ENCODE data around the gene SYPL1.
"Not testable (repeated sequence)": the region's sequence is repeated elsewhere in the genome, so short reads cannot be mapped to it uniquely, and the experiment has no call there.

The SYPL1 gene

DNA sequence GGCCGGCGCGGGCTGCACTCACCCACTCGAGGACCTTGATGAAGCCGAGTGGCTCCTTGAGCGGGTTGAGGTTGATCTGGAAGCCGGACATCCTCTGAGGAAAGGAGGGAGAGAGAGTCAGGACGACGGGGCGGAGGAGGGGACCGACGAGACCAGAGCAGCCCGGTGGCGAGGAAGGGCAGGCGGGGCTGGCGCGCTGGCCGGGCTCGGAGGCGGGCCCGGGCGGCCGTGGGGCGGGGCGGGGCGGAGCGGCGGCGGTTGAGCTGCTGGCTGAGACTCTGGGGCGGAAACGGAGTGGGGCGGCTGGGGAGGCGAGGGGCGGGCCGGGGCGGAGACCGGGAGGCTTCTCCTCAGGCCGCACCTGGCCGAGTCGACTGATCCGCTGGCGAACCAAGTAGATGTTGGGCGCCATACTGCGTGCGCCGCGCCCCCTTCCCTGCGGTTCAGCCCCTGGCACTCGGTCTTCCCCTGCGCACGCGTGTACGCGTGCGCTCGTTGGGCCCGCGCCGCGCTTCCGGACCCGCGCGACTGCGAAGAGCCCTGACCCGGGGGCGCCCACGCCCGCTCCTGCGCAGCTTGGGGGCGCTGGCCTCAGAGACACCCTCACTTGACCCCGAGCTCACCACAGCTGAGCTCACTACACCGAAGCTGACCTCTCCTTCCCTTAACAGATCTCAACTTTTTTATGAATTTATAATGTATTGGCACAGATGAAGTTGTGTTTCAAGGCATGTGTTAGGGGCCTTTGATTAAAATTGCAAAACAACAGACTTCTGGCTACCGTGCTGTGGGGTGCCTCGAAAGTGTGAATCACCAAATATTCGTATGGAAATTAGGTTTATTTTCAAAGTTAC lies at the start of gene SYPL1:
Gene SYPL1, minus strand, starts transcription at position 195 of the 854 bp plus-strand sequence. Its CDS starts 104 bp downstream, at position 91.
- DNase-seq: peak; percentile 73

DNA sequence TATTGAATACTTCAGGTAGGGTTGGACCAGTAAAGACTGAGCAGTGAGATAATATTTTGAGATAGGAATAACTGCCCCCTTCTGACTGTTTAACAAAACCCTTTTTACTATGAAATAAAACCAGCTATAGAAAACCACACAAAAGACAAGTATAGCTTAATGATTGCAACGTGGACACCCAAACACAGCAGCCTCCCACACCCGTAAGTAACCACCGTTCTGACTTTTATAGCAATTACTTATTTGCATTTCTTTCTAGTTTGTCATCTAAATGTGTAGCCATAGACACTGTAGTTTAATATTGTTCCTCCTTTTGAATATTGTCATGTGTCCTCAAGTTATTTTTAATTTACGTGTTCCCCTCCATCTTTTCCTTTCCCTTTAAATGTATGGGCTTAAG lies 42.9 kb upstream of the SYPL1 start:
- DNase-seq: no peak

DNA sequence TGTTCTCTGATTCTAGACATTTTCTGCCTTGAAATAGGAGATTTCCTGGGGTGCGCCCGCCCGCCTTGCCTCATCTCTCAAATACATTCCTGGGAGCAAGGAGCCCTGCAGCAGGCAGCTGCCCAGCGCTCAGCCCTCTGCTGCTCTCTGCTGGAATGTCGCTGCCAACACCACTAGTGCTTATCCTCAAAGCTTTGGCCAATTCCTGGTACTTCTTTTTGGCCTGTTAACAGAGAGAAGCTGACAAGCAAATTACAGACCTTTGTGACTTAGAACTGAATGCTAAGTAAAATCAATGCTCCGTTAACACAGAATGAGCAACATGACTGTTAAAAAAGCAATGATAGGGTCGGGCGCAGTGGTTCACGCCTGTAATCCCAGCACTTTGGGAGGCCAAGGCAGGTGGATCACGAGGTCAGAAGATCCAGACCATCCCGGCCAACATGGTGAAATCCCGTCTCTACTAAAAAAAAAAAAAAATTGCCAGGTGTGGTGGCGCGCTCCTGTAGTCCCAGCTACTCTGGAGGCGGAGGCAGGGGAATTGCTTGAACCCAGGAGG lies 41.9 kb upstream of the SYPL1 start:
- peak; percentile 69 for DNase-seq

DNA sequence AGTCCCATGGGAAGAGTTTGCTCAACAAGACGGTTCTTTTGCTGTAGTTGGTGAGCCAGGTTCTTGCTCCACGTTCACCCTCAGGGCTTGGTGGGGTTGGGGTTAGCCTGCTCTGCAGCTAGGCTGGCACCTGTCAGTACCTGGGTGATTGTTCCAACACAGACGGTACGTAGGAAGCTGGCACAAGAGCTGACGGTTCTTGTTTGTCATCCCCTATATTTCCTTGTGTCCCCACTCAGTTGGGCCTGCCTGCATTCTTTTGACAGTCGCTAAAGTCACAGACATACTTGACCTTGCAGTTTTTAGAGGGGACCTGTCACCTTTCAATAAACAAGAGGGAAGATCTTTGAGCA lies 40.2 kb upstream of the SYPL1 start:
- no peak for DNase-seq

GRCh38 chr7:106151459-106152312 lies 39.6 kb upstream of the SYPL1 start:
- DNase-seq: no peak

DNA sequence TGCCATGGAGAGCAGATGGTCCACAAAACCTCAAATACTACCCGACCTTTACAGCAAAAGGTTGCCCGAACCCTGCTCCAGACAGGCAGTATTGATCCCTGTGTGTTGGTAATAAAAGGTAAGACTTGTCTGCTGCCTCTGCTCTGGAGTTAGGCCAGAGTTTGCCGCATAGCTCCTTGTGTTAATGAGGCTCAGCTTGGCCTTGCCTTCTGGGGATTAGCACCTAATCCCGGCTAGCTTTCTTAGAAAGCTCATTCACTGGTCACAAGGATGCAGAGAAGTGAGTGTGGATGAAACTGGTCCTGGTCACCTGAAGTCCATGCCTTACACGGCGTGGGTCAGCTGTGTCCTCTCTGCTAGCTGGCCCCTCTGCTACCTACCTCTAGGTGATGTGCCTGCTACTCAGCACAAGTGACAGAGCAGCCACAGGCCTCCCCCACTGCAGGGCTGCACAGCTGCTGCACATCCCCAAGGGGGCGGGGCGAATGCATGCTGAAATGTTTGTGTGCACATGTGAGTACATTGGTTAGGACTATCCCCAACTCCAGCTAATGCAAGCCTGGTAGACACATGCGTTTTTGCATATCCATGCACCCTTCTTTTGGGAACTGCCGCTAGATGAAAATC lies 31.7 kb upstream of the SYPL1 start:
- no peak for DNase-seq

- no peak for DNase-seq
These were observed 30.0 kb upstream of the SYPL1 start for GRCh38 chr7:106142136-106142535.

- DNase-seq: no peak
These were observed 28.5 kb upstream of the SYPL1 start for GRCh38 chr7:106140406-106141173.

GRCh38 chr7:106139265-106140251 lies 27.4 kb upstream of the SYPL1 start:
- DNase-seq: peak; percentile 32

DNA sequence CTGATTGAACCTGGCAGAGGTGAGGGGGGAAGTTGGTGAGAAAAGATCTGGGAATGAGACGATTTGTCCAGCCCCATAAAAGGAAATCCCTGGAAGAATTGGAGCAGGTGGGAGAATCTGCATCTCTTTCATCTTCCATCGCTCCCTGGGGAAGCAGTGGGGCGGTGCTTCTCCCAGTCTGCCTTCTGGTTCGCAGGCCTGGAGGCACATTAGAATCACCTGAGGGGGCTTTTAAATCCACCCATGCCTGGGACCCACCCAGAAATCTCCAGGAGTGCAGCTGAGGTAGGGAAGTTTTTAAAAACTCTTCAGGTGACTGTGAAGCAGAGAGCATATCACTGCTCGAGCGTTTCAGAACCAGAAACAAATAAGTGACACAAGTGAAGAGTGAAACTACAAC lies 26.7 kb upstream of the SYPL1 start:
- no peak for DNase-seq

DNA sequence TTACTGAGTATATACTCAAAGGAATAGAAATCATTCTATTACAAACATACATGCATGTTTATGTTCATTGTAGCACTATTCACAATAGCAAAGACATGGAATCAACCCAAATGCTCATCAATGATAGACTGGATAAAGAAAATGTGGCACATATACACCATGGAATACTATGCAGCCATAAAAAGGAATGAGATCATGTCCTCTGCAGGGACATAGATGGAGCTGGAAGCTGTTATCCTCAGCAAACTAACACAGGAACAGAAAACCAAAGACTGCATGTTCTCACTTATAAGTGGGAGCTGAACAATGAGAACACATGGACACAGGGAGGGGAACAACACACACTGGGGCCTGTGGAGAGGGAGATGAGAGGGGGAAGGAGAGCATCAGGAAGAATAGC lies 26.1 kb upstream of the SYPL1 start:
- not testable (repeated sequence) for DNase-seq

DNA sequence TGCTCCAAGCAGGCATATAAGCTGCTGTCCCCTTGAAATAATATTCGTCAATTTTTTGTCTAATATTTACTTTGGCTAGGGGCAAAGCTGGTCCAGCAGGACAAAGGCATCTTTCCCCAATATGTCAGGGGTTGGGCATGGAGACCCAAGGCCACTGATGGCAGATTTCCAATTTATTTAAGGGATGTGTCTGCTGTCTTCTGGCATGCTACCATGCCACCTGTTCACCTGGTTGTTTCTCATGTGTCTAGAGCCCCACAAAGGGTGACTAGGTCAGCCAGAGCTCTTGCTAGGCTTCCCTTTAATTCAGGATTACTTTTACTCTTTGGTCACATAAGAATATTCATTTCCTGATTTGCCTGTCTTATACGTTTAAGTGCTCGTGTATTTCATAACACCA lies 22.1 kb upstream of the SYPL1 start:
- DNase-seq: no peak

DNA sequence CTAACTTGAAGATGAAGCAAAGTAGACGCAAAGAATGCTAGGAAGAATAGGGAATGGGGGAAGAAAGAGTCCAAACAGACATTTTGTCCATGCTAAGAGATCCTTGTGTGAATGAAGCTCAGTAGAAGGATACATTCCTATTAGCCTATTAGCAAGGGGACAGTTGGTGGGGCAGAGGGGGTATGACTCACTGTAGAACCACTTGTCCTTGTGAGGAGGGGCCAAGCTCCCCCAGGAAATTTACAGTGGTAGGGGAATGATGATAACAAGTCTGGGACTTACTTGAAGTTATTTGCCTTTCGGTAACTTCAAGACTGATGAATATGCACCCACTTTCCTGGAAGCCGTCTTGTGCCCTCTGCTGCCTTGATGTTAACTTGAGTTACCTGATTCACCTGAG lies 17.2 kb upstream of the SYPL1 start:
- no peak for DNase-seq

GRCh38 chr7:106128836-106129235 lies 16.7 kb upstream of the SYPL1 start:
- DNase-seq: no peak

- no peak for DNase-seq
These were observed 16.1 kb upstream of the SYPL1 start for GRCh38 chr7:106127984-106128780.

DNA sequence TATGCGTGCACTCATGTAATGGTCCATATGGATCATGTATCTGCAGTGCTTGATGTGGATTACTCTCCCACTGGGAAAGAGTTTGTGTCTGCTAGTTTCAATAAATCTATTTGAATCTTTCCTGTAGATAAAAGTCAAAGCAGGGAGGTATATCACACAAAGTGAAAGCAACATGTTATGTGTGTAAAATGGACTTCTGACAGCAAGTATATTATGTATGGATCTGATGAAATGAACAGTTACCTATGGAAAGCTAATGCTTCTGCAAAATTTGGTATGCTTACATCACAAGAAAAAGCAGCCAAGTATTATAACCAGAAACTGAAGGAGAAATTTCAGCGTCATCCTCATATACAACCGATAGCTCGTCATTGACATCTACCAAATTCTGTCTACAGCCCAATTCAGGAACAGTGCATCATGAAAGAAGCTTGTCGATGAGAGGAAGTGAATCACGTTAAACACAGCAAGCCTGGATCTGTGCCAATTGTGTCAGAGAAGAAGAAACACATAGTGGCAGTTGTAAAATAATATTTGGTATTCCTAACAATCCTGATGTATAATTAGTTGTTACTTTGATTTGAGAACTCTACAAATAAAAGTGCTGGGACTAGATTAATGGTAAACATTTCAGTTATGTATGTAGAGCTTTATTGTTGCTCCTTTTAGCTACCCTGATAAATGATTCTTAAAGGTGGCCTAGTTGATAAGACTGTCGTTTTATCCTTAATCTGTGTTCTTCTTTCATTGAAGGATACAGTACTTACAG lies 14.2 kb upstream of the SYPL1 start:
- no peak for DNase-seq

DNA sequence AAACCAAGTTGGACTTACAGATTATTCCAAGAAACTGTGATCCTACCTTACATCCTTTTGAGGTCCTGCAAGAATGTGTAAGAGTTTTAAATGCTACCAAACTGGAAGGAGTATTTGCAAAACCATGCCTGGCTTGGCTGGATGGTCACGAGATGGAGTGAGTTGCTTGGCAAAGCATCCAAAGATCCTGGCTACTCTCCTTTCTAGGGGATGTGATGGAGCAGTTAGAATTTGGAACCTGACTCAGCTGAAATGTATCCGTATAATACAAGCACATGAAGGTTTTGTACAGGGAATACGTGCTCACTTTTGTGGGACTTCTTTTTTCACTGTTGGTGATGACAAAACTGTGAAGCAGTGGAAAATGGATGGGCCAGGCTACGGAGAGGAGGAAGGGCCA lies 13.3 kb upstream of the SYPL1 start:
- no peak for DNase-seq

DNA sequence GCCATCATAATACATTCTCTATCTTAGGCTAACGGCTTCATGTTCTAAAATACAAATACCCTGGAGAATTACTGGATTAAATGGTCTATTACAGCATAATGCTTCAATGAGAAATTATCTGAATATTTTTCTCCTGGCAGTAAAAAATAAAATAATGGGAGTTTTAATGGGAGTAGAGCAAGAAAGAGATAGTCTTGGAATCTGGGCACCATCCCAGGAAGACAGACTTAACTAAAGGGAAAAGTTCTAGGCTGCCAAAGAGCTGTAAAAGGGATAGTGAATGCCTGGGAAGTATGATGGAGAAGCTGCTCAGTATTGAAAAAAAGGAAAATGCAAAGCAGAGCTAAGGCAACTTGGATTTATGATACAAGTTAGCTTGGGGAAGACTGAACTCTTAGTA lies 12.1 kb upstream of the SYPL1 start:
- no peak for DNase-seq

DNA sequence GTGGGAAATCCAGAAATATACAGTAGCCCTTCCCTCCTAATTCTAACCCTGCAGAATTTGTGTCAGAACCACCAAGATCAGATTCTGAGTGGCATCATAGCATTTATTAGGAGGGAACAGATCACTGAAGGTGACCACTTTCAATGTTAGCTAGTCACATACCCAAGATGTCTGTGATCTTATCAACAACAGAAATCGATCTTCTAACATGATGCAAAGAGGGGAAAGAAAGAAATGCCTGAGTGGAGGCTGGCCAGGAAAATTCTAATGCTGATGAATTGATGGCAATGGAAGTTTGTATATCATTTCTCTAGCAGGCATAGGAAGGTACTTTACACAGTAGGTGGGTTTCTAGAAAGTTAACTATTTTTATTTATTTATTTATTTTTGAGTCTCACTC lies 10.6 kb upstream of the SYPL1 start:
- DNase-seq: no peak
